Rectal smooth muscle tissue (tissue), 1 donor: ENCODE data around the gene FOXL3.

Experiments used
- H3K27ac ChIP-seq: one replicate; pipeline ENCODE4 v1.7.0; 2013; ENCODE audit warnings: low read depth, low read length, inconsistent platforms
- H3K27me3 ChIP-seq: one replicate; pipeline ENCODE4 v1.7.0; 2013; ENCODE audit warnings: low read length; ENCODE audit not compliant: control insufficient read depth, insufficient read depth
- H3K36me3 ChIP-seq: one replicate; pipeline ENCODE4 v1.7.0; 2013; ENCODE audit warnings: low read length; ENCODE audit not compliant: control insufficient read depth, insufficient read depth
- H3K4me1 ChIP-seq: one replicate; pipeline ENCODE4 v1.7.0; 2013; ENCODE audit warnings: low read length; ENCODE audit not compliant: control insufficient read depth, insufficient read depth
- H3K4me3 ChIP-seq: one replicate; pipeline ENCODE4 v1.7.0; 2013; ENCODE audit warnings: low read length
- H3K9ac ChIP-seq: one replicate; pipeline ENCODE4 v1.7.0; 2013; ENCODE audit warnings: low read length

FOXL3 gene

DNA sequence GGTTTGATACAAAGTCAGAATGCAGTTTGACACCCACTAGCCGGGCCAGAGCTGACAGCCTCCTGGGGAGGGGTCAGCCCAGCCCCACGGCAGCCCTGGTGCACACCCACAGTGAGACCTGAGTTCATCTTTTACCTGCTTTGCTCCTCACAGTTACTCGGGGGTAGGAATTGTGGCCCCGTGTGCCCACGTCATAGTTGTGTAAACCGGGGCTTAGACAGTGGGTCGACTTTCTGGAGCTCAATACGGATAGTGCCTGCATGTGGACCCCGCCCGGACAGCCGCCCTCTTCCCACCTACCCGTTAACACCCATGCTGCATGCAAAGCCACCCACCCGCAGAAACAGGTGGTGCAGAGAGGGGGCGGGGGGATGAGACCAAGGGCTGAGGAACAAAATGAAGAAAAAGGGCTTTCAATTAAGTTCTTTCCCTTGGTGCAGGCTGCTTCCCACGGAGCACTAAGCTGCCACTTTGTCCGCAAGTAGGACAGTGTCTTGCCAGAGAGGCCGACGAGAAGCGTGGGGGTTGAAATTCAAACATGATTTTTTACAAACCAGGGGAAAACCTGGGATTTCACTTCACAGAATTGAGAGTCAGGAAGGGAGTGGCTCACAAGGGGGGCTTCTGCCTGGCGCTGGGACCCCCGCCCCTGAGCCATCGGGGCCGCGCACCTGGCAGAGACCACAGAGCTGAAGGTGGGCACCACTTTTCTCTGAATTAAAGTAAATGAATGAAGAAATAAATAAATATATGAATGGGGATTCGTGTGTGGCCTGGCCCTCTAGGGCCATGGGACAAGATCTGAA lies 24.6 kb upstream of the FOXL3 start:
- no peak overlapping the region for H3K27ac ChIP-seq
- H3K27me3 ChIP-seq: no peaks in the 10 kb centered on the region
- no peak overlapping the region for H3K4me3 ChIP-seq
- peaks cover 7% of the 10 kb centered on the region for H3K36me3 ChIP-seq
- no peaks in the 10 kb centered on the region for H3K4me1 ChIP-seq
- no peak overlapping the region for H3K9ac ChIP-seq

DNA sequence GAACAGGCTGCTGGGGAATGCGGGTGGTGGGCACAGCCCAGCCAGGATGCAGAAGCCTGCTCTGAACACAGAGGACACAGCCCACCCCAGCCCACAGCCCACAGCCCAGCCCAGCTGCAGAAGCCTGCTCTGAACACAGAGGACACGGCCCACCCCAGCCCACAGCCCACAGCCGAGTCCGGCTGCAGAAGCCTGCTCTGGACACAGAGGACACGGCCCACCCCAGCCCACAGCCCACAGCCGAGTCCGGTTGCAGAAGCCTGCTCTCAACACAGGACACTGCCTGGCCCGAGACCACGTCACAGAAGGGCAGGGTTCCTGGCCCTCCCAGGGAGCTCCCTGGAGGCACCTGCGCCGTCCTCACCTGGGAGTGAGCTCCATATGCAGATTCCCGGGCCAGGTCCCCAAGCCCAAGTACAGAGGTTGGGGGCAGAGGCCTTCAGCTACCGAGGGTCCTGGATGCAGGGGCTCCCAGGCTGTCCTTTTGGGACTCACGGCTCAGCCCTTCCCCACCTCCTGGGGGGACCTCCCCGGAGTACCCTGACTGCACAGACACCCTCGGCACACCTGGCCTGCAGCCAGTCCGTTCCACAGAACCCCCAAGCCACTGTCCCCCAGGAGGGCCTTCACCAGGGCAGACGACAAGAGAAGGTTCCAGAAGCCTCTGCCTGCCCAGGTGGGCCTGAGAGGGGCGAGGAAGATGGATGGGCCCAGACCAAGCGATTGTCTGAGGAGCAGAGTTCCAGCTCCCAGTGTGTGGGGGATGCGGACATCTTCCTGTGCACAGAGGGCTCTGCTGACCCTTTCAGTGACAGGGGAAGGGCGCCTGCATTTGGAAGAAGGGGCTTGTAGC lies 23.7 kb upstream of the FOXL3 start:
- H3K27me3 ChIP-seq: no peaks in the 10 kb centered on the region
- peaks cover 2% of the 10 kb centered on the region for H3K36me3 ChIP-seq
- H3K9ac ChIP-seq: no peak overlapping the region
- no peak overlapping the region for H3K27ac ChIP-seq
- H3K4me3 ChIP-seq: no peak overlapping the region
- H3K4me1 ChIP-seq: no peaks in the 10 kb centered on the region

DNA sequence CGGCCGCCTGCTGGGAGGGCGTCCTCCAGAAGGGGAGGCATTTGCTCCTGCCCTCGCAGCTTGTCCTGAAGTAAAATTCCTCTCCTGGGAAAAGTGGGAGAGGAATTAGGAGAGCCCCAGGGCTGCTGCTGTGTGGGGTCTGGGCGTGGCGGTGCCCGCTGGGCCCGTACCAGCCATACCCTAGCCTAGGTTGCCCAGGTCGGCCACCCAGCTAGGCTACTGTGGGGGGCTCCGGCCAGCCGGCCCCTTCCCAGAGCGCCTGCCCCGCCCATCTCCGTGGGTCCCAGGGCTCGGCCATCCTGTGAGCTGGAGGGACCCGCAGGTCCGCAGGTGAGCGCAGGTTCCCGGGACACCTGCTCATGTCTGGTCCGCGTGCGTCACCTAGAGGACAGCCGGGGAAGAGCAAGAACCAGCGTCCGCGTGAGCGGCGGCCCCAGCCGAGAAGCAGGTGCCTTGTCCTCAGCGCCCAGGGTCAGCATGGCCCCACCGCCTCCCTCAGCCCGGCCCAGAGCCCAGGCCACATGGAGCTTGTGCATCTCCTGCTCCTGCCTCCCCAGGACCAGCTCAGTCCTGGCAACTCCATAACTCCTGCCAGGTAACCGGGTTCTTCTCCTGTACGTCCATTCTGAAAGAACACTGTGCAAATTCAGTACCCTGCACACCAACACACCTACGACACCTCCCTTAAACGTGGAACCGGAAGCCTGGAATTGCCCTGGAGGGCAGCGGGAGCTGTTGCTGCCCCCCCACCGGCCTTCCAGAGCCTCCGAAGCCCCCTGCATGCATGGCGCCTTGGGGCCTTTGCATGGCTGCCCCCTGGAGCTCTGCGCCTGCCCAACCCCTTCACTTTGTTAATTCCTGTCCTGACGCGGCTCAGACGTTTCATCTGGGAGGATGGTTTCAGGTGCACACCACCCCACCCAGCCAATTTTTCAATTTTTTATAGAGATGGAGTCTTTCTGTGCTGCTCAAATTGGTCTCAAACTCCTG lies 22.8 kb upstream of the FOXL3 start:
- Histone ChIP-seq H3K9ac (no peak overlapping the region), H3K27me3 (no peaks in the 10 kb centered on the region), H3K36me3 (no peaks in the 10 kb centered on the region), H3K4me1 (no peaks in the 10 kb centered on the region), H3K27ac (no peak overlapping the region), H3K4me3 (no peak overlapping the region)

DNA sequence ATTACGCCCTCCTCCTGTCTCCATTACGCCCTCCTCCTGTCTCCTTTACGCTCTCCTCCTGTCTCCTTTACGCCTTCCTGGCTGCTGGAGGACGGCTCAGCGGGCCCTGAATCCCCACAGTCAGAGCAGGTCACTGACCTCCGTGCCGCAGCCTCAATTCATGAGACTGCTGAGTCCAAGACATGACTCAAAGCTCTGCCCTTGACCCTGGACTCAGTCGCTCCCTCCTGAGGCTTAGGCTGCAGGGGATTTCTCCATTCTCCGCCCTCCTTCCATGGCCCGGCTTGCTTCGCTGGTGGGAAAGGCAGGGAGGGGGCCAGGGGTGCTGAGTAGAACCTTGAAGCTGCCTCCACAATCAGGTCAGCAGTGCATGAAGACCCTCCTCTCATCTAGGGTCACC lies 21.0 kb upstream of the FOXL3 start:
- Histone ChIP-seq H3K27me3 (no peaks in the 10 kb centered on the region), H3K4me3 (no peak overlapping the region), H3K9ac (no peak overlapping the region), H3K4me1 (no peaks in the 10 kb centered on the region), H3K27ac (no peak overlapping the region), H3K36me3 (no peaks in the 10 kb centered on the region)

DNA sequence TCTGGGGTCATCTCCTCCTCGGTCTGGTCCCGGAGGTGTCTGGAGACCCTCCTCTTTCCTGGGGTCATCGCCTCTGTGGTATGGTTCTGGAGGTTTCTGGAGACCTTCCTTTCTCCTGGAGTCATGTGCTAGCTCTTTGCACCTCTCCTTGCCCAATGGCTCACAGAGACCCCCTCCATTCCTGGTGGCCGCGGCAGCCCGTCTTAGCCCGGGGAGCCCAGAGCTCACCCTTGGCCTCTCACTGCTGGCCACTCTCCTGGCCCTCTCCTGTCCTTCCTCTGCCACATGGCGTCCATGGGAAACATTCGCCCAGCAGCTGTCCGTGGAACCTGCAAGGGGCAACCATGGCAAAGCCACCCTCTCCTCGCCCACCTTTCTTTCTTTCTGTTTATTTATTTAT lies 20.2 kb upstream of the FOXL3 start:
- no peaks in the 10 kb centered on the region for H3K27me3 ChIP-seq
- no peak overlapping the region for H3K27ac ChIP-seq
- H3K36me3 ChIP-seq: no peaks in the 10 kb centered on the region
- no peak overlapping the region for H3K4me3 ChIP-seq
- H3K9ac ChIP-seq: no peak overlapping the region
- no peaks in the 10 kb centered on the region for H3K4me1 ChIP-seq

DNA sequence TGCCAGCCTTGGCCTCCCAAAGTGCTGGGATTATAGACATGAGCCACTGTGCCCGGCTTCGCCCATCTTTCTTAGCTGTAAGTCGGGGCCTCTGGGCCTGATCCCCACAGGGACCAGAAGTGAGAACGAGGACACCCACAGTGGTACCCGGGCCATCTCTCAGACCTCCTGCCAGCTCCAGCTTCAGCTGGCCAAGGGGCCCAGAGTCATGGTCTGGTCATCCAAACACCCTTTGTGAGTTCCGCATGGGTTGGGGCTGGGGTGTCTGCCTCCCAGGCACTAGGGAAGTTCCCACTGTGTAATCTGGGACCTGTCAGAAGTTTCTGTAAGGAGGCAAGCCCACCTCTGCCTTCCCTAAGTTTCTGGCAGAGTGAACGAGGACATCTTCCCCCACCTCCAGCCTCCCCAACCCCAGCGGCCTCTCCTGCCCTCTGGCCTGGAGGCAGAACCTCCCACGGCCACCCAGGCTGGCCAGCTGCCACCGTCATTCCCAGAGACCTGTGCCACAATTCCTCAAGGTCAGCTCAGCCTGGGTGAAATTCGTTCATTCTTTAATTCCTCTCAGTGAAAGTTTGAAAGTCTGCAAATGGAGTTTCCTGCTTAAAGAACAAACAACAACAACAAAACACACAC lies 19.5 kb upstream of the FOXL3 start:
- Histone ChIP-seq H3K36me3 (no peaks in the 10 kb centered on the region), H3K4me1 (no peaks in the 10 kb centered on the region), H3K27ac (no peak overlapping the region), H3K9ac (no peak overlapping the region), H3K4me3 (no peak overlapping the region), H3K27me3 (no peaks in the 10 kb centered on the region)

DNA sequence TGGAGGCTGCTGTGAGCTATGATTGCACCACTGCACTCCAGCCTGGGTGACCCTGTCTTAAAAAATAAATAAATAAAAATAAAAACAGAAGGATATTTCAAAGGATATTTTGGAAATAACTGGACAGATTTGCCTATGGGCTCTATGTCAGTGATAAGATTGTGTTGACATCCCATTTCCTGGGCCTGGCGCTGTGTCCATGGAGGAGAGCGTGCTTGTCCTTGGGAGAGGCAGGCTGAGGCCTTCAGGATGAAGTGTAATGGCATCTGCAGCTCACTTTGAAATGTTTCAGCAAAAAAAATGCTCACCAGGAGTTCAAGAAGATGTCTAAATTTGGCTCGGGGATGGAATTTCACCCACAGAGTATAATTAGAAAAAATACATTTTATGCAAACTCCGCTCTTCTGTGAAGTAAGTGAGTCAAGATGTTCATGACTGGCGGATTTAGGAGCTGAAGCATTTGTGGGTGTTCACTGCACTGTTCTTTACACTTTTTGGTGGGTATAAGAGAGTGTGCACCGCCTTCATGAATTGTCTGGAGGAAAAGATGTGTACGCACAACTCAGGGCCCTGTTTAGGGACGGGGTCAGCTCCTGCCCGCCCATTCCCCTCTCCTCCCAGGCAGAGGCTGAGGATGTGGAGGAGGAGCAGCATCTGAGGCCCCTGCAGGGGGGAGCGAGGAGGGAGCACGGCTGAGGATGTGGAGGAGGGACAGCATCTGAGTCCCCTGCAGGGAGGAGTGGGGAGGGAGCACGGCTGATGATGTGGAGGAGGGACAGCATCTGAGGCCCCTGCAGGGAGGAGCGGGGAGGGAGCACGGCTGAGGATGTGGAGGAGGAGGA lies 18.5 kb upstream of the FOXL3 start:
- Histone ChIP-seq H3K4me3 (no peak overlapping the region), H3K9ac (no peak overlapping the region), H3K4me1 (no peaks in the 10 kb centered on the region), H3K27ac (no peak overlapping the region), H3K36me3 (no peaks in the 10 kb centered on the region), H3K27me3 (no peaks in the 10 kb centered on the region)

DNA sequence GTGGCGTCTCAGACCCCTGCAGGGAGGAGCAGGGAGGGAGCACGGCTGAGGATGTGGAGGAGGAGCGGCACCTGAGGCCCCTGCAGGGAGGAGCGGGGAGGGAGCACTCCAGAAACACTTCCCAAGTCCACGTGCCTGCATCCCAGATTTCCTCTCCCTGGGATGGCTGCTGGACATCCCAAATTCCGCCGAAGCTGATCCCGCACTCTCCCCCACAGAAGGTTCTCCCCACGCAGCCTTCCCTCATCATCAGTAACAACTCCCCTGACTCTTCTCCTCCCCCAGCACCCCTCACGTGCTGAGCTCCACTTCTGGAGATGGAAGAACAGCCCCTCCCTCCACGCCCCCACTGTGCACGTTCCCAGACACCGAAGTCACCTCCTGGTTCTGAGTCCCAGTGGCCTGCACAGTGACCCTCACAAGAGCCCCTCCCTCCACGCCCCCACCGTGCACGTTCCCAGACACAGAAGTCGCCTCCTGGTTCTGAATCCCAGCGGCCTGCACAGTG lies 17.8 kb upstream of the FOXL3 start:
- Histone ChIP-seq H3K4me3 (no peak overlapping the region), H3K27ac (no peak overlapping the region), H3K27me3 (no peaks in the 10 kb centered on the region), H3K9ac (no peak overlapping the region), H3K36me3 (no peaks in the 10 kb centered on the region), H3K4me1 (no peaks in the 10 kb centered on the region)

DNA sequence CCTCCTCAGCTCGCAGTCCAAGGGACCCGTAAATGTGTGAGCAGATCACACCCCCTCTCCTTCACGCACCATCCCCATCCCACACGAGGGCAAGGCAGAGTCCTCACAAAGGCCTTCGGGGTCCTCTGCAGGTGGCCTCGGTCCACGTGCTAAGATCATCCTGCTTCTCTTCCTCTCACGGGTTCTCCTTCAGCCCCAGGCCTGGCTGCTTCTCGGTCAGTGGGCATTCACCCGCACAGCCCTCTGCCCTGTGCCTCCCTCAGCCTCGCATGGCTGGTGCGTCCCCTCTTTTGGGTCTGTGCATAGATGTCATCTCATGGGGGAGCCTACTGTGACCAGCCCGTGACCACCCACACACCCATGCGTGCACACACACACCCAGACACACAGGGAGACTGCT lies 17.3 kb upstream of the FOXL3 start:
- Histone ChIP-seq H3K27ac (no peak overlapping the region), H3K9ac (no peak overlapping the region), H3K36me3 (no peaks in the 10 kb centered on the region), H3K4me1 (no peaks in the 10 kb centered on the region), H3K27me3 (no peaks in the 10 kb centered on the region), H3K4me3 (no peak overlapping the region)

DNA sequence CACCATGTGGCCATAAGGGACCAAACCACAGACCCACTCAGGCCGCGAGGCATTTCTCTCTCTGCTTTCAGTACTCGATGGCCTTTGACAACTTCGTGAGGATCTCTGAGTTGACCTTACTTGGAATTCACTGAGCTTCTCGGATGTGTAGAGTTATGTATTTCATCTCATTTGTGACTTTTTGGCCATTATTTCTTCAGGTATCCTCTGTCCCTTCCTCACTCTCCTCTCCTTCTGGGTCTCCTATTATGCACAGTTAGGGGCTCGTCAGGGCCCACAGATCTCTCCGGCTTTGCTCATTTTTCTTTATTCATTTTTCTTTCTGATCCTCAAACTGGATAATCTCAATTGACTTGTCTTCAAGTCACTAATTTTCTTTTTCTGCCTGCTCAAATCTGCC lies 16.6 kb upstream of the FOXL3 start:
- no peak overlapping the region for H3K27ac ChIP-seq
- H3K4me3 ChIP-seq: no peak overlapping the region
- H3K36me3 ChIP-seq: no peaks in the 10 kb centered on the region
- H3K9ac ChIP-seq: no peak overlapping the region
- H3K4me1 ChIP-seq: no peaks in the 10 kb centered on the region
- no peaks in the 10 kb centered on the region for H3K27me3 ChIP-seq

DNA sequence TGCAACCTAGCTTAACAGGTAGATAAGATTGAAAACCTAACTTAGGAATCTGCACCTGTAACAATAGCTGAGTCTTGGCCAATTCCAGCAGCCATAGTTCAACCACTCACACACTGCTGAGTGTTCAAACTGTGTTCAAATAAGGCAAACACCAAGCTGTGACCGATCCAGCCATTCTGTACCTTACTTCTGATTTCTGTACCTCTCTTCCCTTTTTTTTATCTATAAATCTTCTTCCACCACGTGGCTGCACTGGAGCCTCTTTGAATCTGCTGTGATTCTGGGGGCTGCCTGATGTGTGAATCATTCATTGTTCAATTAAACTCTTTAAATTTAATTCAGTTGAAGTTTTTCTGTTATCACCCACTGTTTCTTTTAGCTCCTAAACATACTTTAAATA lies 15.7 kb upstream of the FOXL3 start:
- Histone ChIP-seq H3K36me3 (no peaks in the 10 kb centered on the region), H3K27me3 (no peaks in the 10 kb centered on the region), H3K27ac (no peak overlapping the region), H3K4me3 (no peak overlapping the region), H3K4me1 (no peaks in the 10 kb centered on the region), H3K9ac (no peak overlapping the region)
